Endothelial cell of umbilical vein (primary cell): ENCODE data around the gene PLEKHB2.
"Not testable (repeated sequence)": the region's sequence is repeated elsewhere in the genome, so short reads cannot be mapped to it uniquely, and the experiment has no call there.

Experiments used
- CTCF ChIP-seq, 2 donors: IDR thresholded peaks; 1 replicate in 1 of 2; 2 replicates in 1 of 2; pipeline ENCODE4 v1.5.1; 2011; ENCODE audit warnings: low read length in 2 of 2, mild to moderate bottlenecking in 2 of 2, moderate library complexity in 2 of 2, control low read depth in 1 of 2, inconsistent platforms in 1 of 2, low read depth in 1 of 2; ENCODE audit not compliant: insufficient read depth in 1 of 2; ENCODE audit errors: extremely low read depth in 1 of 2
- EZH2 ChIP-seq: IDR thresholded peaks from 2 replicates; pipeline ENCODE4 v1.6.1; 2012; ENCODE audit warnings: borderline replicate concordance, low read depth, mild to moderate bottlenecking, moderate library complexity, low read length, inconsistent platforms; ENCODE audit not compliant: severe bottlenecking
- MAX ChIP-seq: IDR thresholded peaks from 2 replicates; pipeline ENCODE4 v1.6.1; 2011; ENCODE audit not compliant: insufficient read depth, insufficient read length
- POLR2AphosphoS5 ChIP-seq: IDR thresholded peaks from 2 replicates; pipeline ENCODE4 v1.6.1; 2012; ENCODE audit warnings: low read depth, mild to moderate bottlenecking, control low read depth, low read length, moderate library complexity; ENCODE audit not compliant: insufficient read depth

GRCh38 chr2:131114950-131115349 lies 9.8 kb downstream of the PLEKHB2 start:
- not testable (repeated sequence) for TF ChIP-seq EZH2; CTCF (IDR thresholded peaks at IDR 0.05; ENCODE audit: extremely low read depth in 1 of 2, insufficient read depth in 1 of 2, low read depth in 1 of 2, low read length in 2 of 2); POLR2AphosphoS5; MAX
